ENCODE data around the gene TRIM13.
"Not testable (repeated sequence)": the region's sequence is repeated elsewhere in the genome, so short reads cannot be mapped to it uniquely, and the experiment has no call there.

The TRIM13 gene

GRCh38 chr13:49997955-49998354, 1.1 kb downstream of the TRIM13 start:
- DNase-seq = no peak

DNA sequence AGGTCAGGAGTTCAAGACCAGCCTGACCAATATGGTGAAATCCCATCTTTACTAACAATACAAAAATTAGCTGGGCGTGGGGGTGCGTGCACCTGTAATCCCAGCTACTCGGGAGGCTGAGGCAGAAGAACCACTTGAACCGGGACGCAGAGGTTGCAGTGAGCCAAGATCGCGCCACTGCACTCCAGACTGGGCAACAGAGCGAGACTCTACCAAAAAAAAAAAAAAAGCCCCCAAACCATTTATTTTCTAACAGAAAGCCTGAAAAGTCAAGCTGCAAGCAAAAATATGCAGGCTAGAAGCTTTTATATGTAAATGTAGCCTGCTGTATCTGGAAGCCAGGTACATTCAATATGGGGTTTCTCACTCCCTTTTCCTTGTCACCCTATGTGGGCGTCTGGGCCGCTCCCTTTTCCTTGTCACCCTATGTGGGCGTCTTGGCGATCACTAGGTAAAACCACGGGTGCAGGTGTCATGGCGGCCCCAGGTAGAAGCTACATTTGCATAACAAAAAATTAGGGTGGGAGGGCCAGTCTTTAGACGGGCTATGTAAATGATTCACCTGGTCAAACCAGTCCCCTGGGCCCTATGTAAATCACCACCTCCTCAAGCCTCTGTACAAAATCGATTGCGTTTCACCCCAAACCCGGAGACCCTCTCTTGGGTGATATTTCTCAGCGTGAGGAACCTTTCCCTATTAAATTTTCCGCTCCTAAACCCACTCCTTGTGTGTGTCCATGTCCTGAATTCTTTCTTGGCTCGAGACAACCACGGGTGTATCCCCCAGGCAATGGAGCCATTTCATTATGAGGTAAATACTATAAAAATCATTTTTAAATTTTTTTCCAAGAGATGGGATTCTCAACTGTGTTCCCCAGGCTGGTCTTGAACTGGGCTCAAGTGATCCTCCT, 2.1 kb downstream of the TRIM13 start:
- DNase-seq = no peak

- DNase-seq = no peak
Measured at GRCh38 chr13:50001287-50001686, 4.4 kb downstream of the TRIM13 start.

DNA sequence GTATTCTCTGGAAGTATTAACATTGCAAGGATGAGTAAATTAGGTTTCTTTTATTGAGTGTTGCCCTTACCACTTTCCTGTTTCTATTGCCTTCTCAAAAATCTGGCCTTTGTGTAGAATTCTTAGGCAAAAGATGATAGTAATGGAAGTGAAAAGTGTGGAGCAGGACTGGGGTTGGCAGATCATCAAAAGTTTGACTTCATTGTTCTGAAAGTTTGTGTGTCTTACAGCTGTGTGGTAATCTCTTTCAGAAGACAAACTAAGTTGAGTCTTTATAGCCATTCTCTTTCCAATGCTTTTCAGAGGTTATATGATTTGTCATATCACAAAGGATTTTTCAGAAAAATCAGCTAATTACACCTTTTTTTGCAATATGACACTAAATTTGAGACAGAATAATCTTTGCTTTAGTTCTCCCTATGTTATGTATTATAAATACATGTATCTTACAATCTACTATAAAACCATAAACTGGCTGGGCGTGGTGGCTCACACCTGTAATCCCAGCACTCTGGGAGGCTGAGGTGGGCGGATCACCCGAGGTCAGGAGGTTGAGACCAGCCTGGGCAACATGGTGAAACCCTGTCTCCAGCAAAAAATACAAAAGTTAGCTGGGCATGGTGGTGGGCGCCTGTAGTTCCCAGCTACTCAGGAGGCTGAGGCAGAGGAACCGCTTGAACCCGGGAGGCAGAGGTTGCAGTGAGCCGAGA, 9.7 kb downstream of the TRIM13 start:
- DNase-seq = no peak

DNA sequence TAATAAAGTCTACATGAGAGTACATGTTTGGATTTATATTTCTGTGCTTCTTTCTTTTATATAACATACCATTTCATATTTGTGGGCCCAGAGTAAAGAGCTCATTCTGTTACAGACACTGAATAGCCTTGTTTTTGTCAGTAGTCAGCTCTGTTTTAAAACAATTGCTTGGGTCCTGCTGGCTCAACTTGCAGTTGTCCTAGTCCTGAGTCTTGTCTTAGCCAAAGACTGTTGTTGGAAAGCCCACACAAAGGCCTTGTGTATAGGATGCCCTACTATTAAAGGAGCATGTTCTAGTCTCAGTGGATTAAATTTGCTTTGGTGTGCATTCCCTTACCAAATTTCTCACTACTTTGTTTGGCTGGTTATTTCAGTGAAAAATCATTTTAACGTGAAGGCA, 14.6 kb downstream of the TRIM13 start:
- DNase-seq = no peak

GRCh38 chr13:50012396-50013169, 15.7 kb downstream of the TRIM13 start:
- DNase-seq = no peak

- DNase-seq = no peak
Measured at GRCh38 chr13:50014386-50014785, 17.5 kb downstream of the TRIM13 start.

DNA sequence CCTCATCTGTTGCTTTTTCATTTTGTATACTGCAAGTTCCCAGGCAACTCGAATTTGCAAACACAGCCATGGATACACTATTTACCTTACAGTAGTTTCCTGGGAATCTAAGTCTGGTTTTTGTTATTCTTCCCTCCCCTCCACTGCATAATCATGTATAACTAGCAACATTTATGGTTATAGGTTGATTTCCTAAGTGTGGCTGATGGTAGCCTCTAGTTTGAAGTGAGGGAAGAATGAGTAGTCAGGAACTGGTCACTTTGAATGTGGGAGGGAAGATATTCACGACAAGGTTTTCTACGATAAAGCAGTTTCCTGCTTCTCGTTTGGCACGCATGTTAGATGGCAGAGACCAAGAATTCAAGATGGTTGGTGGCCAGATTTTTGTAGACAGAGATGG, 18.4 kb downstream of the TRIM13 start, which contains the start of gene KCNRG:
Gene KCNRG (plus strand): TSS at position 187 of the 400 bp plus-strand sequence. CDS start 50 bp downstream, at position 237.
- DNase-seq = no peak

GRCh38 chr13:50015750-50016149, 18.9 kb downstream of the TRIM13 start:
- DNase-seq = no peak

GRCh38 chr13:50016444-50016843, 19.6 kb downstream of the TRIM13 start:
- DNase-seq = peak; percentile 65

GRCh38 chr13:50017819-50018218, 21.0 kb downstream of the TRIM13 start:
- DNase-seq = no peak

GRCh38 chr13:50025436-50025835, 28.6 kb downstream of the TRIM13 start:
- no peak for DNase-seq

DNA sequence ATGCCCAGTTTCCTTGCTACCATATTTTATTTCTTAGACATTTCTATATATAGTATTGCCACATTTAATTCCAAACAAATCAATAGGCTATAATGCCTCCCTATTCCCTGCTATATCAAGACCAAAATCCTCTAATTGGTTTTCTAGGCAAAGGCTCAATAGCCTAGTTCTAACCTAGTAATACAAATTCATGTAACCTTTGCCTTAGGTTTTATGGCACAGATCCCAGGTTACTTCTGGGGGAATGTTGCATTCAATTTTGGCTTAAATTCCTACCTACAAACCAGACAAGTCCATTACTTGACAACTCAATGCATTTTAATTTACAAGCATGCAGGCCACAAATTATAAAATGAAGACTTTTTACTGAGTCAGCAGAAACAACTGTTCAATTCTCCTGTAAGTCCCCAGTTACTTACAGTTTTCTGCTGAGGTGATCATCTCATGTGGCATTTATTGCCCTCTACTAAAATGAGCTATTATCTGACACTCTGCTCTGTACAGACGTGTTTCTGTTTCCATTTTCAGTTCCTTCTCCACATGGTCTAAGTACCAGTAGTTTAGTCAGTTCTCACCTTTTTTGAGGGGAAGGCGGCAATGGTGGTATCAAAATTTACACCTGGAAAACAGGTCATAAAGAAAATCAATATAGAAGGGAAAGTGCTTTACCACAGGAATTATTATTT, 30.1 kb downstream of the TRIM13 start:
- no peak for DNase-seq

- DNase-seq = peak; percentile 32
Measured at GRCh38 chr13:50030315-50030714, 33.5 kb downstream of the TRIM13 start.

DNA sequence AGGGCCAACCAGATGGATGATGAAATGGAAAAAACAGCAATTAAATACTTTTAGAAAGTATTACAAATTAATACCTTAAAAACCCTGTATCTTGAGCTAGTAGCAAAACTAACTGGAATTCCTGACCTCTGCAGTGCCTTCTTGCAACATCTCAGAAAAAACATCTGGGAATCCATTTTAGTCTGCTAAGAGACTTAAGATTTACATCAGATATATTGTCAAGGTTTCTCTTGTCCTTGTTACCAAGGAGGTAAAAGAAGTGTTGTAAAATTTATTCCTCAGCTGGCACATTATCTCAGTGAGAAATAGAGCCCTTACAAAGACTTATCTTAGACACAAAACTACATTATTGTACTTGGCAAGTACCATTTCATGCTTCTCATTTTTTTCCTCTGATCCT, 36.9 kb downstream of the TRIM13 start:
- peak; percentile 37 for DNase-seq

- no peak for DNase-seq
Measured at GRCh38 chr13:50037788-50038187, 40.9 kb downstream of the TRIM13 start.

DNA sequence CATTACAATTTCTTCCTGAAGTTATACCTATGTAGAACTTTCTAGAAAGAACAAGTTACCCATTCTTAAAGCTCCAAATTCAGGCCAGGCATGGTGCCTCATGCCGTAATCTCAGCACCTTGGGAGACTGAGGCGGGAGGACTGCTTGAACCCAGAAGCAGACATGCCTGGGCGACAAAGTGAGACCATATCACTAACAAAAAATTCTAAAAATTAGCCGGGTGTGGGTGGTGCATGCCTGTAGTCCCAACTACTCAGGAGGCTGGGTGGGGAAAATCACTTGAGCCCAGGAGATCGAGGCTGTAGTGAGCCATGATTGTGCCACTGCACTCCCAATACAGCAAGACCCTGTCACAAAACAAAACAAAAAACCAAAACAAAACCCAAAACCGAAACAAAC, 41.4 kb downstream of the TRIM13 start:
- no peak for DNase-seq

DNA sequence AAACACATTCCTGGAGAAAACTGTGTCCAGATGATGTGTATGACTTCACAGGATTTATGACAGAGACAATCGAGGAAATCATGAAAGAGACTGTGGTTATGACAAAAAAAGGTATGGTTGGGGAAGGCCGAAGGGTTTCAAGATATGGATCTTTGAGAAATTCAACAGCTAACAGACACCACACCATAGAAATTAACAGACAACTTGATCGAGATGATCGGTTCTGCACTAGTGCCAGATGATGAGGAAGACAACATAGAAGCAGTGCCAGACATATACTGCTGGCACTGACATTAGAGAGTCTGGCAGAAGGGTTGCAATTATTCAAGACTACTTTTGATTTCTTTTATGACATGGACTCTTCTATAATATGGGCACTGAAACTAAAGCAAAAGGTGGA, 55.6 kb downstream of the TRIM13 start:
- DNase-seq = no peak

GRCh38 chr13:50053844-50054243, 57.0 kb downstream of the TRIM13 start:
- DNase-seq = no peak

GRCh38 chr13:50055454-50055853, 58.6 kb downstream of the TRIM13 start:
- no peak for DNase-seq

DNA sequence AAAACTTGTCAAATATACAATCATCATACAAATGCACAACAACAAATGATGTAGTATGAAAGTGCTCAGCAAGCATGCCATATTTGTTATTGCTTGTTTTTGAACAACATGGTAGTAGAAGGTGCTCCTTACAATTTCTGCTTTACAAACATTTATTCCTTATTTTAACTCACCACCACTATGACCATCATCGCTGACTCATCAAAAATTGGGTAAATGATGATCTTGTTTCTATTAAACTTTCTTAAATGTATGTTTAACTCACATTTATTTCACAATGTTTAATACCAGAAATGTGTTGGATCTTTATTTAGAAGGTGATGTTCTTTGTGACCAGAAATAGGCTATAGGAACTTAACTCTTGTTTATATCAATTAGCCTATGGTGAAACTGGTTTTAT, 63.9 kb downstream of the TRIM13 start:
- DNase-seq = no peak

GRCh38 chr13:50062336-50062735, 65.5 kb downstream of the TRIM13 start:
- not testable (repeated sequence) for DNase-seq
